ENCODE measurements around the gene CEMIP2. TPM values are rescaled to one million over a fixed set of nuclear protein-coding genes. Genes with fewer than 3 reads are reported as not detected.

Gene CEMIP2
- total and polyA plus RNA-seq, 2 donors (not counting 1 experiment from before 2014, with no cell fraction given), result 35.1 to 45.6 TPM

DNA sequence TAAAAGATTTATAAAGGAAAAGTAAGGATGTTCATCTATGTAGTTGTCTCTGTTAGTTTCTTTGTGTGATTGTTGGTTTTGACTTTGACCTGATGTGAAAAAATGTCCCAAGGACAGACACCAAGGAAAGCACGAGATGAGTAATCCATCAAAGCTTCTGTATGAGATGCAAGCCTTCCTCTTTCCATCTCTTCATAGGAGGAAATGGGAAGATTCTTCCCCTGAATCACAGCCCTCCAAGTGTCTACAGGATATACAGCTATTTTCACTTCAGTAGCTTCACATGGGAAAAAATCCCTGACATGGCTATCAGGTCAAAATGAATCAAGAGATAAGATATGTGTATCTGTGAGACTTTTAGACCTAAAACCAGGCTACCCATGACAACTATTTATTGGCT, 29.0 kb upstream of the CEMIP2 start:
- Histone ChIP-seq H2AFZ (ENCODE audit: low read length) (no peak overlapping the region), H3K4me1 (ENCODE audit: control insufficient read depth, extremely low read depth, insufficient read depth, low read length) (no peaks in the 10 kb centered on the region), H3K4me2 (ENCODE audit: extremely low read depth, insufficient read depth, low read length) (no peak overlapping the region), H3K9me3 (ENCODE audit: control insufficient read depth, insufficient read depth, low read depth, low read length) (no peaks in the 10 kb centered on the region), H3K27ac (ENCODE audit: insufficient read depth, low read length) (no peak overlapping the region), H4K20me1 (ENCODE audit: control insufficient read depth, extremely low read depth, insufficient read depth, low read length) (no peaks in the 10 kb centered on the region), H3K4me3 (replicated peaks in 1 of 4; ENCODE audit: control extremely low read depth in 1 of 4, insufficient read depth in 1 of 4, low read depth in 3 of 4, low read length in 4 of 4) (no peak overlapping the region), H3K36me3 (ENCODE audit: control insufficient read depth, insufficient read depth, low read length) (no peaks in the 10 kb centered on the region), H3K79me2 (ENCODE audit: control insufficient read depth, insufficient read depth, low read length) (no peaks in the 10 kb centered on the region), H3K27me3 (ENCODE audit: control insufficient read depth, insufficient read depth, low read length) (no peaks in the 10 kb centered on the region), H3K9ac (ENCODE audit: insufficient read depth, low read length) (no peak overlapping the region)
- no peak for DNase-seq (ENCODE audit: low read depth in 2 of 2)
- TF ChIP-seq, protein P1, sequence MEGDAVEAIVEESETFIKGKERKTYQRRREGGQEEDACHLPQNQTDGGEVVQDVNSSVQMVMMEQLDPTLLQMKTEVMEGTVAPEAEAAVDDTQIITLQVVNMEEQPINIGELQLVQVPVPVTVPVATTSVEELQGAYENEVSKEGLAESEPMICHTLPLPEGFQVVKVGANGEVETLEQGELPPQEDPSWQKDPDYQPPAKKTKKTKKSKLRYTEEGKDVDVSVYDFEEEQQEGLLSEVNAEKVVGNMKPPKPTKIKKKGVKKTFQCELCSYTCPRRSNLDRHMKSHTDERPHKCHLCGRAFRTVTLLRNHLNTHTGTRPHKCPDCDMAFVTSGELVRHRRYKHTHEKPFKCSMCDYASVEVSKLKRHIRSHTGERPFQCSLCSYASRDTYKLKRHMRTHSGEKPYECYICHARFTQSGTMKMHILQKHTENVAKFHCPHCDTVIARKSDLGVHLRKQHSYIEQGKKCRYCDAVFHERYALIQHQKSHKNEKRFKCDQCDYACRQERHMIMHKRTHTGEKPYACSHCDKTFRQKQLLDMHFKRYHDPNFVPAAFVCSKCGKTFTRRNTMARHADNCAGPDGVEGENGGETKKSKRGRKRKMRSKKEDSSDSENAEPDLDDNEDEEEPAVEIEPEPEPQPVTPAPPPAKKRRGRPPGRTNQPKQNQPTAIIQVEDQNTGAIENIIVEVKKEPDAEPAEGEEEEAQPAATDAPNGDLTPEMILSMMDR (conservative IDR thresholded peaks at IDR 0.05 in 1 of 2, IDR thresholded peaks at IDR 0.05 in 1 of 2; ENCODE audit: low read depth in 1 of 2, low read length in 2 of 2), result no peak
- TF ChIP-seq EZH2 (IDR thresholded peaks at IDR 0.05; ENCODE audit: low read length, missing control alignments), result no peak

DNA sequence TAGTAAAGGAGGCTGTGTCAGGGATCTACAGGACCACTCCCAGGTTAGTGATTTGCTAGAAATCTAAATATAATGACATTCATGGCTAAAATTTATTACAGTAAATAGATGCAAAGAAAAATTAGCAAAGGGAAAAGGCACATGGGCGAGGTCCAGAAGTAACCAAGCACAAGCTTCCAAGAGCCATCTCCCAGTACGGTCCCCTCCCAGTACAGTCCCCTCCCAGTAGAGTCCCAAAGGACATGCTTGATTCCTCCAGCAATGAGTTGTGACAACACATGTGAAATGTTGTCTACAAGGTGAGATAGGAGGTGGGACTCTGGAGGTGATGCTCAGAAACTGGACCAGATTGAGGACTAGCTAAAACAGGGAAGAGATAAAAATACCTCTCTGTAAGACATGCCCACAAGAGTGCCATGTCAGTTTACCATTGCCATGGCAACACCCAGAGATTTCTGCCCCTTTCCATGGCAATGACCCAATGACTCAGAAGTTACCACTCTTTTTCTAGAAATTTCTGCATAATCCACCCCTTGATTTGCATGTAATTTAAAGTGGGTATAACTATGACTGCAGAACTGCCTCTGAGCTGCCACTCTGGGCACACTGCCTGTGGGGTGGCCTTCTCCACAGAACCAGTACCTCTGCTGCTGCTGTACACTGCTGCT, 27.9 kb upstream of the CEMIP2 start:
- Histone ChIP-seq H3K9ac (ENCODE audit: insufficient read depth, low read length) (no peak overlapping the region), H3K4me2 (ENCODE audit: extremely low read depth, insufficient read depth, low read length) (no peak overlapping the region), H3K36me3 (ENCODE audit: control insufficient read depth, insufficient read depth, low read length) (no peaks in the 10 kb centered on the region), H3K4me3 (replicated peaks in 1 of 4; ENCODE audit: control extremely low read depth in 1 of 4, insufficient read depth in 1 of 4, low read depth in 3 of 4, low read length in 4 of 4) (no peak overlapping the region), H2AFZ (ENCODE audit: low read length) (no peak overlapping the region), H3K9me3 (ENCODE audit: control insufficient read depth, insufficient read depth, low read depth, low read length) (no peaks in the 10 kb centered on the region), H3K4me1 (ENCODE audit: control insufficient read depth, extremely low read depth, insufficient read depth, low read length) (no peaks in the 10 kb centered on the region), H4K20me1 (ENCODE audit: control insufficient read depth, extremely low read depth, insufficient read depth, low read length) (no peaks in the 10 kb centered on the region), H3K27me3 (ENCODE audit: control insufficient read depth, insufficient read depth, low read length) (no peaks in the 10 kb centered on the region), H3K27ac (ENCODE audit: insufficient read depth, low read length) (no peak overlapping the region), H3K79me2 (ENCODE audit: control insufficient read depth, insufficient read depth, low read length) (no peaks in the 10 kb centered on the region)
- no peak for TF ChIP-seq EZH2 (IDR thresholded peaks at IDR 0.05; ENCODE audit: low read length, missing control alignments)
- TF ChIP-seq, protein P1 (conservative IDR thresholded peaks at IDR 0.05 in 1 of 2, IDR thresholded peaks at IDR 0.05 in 1 of 2; ENCODE audit: low read depth in 1 of 2, low read length in 2 of 2), result no peak
- no peak for DNase-seq (ENCODE audit: low read depth in 2 of 2)

DNA sequence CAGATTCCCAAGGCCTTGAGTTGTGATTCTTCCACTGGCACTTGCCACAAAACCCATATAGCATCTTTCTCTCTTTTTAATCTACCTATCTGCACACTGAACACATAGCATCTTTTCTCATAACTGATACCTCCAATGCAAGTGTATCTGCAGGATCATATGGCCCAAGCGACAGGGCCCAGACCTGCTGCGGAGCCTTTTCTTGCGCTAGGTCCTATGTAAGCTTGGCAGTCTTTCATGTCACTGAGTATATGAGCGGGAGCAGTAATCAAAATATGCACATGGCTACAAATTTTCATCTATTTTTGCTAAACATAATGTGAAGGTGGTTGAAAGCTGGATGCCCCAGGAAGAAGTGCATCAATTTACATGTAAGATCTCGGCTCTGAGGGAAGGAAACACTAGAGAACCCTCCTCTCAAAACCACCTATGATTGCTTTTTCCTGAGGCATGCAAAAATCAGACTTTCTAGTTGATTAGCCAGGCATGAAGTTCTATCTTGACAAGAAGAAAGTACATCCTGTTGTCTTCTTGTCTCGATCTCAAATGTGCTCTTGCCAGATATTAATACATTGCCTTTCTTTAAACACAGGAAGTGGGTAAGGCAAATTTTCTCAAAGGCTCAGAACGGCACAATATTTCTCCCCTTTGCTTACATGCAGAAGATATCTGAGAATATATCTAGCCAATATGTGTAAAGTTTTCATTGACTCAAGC, 26.9 kb upstream of the CEMIP2 start:
- H3K27me3 ChIP-seq (ENCODE audit: control insufficient read depth, insufficient read depth, low read length), result no peaks in the 10 kb centered on the region
- no peak overlapping the region for H3K4me3 ChIP-seq (replicated peaks in 1 of 4; ENCODE audit: control extremely low read depth in 1 of 4, insufficient read depth in 1 of 4, low read depth in 3 of 4, low read length in 4 of 4)
- H3K9me3 ChIP-seq (ENCODE audit: control insufficient read depth, insufficient read depth, low read depth, low read length), result no peaks in the 10 kb centered on the region
- H4K20me1 ChIP-seq (ENCODE audit: control insufficient read depth, extremely low read depth, insufficient read depth, low read length), result no peaks in the 10 kb centered on the region
- H3K27ac ChIP-seq (ENCODE audit: insufficient read depth, low read length), result no peak overlapping the region
- no peak for DNase-seq (ENCODE audit: low read depth in 2 of 2)
- H3K4me2 ChIP-seq (ENCODE audit: extremely low read depth, insufficient read depth, low read length), result no peak overlapping the region
- H3K36me3 ChIP-seq (ENCODE audit: control insufficient read depth, insufficient read depth, low read length), result no peaks in the 10 kb centered on the region
- TF ChIP-seq, protein P1 (conservative IDR thresholded peaks at IDR 0.05 in 1 of 2, IDR thresholded peaks at IDR 0.05 in 1 of 2; ENCODE audit: low read depth in 1 of 2, low read length in 2 of 2), result no peak
- no peak for TF ChIP-seq EZH2 (IDR thresholded peaks at IDR 0.05; ENCODE audit: low read length, missing control alignments)
- no peak overlapping the region for H2AFZ ChIP-seq (ENCODE audit: low read length)
- no peak overlapping the region for H3K9ac ChIP-seq (ENCODE audit: insufficient read depth, low read length)
- no peaks in the 10 kb centered on the region for H3K4me1 ChIP-seq (ENCODE audit: control insufficient read depth, extremely low read depth, insufficient read depth, low read length)
- no peaks in the 10 kb centered on the region for H3K79me2 ChIP-seq (ENCODE audit: control insufficient read depth, insufficient read depth, low read length)

Measured in fibroblast of lung (primary cell).